ENCODE measurements around the gene LRP1. TPM values are rescaled to one million over a fixed set of nuclear protein-coding genes. Genes with fewer than 3 reads are reported as not detected.

Gene LRP1
- total and polyA plus RNA-seq, 2 of the 13 experiments (the other 11 are each of a cell fraction or from before 2014, with no cell fraction given): 14.7 to 30.8 TPM

DNA sequence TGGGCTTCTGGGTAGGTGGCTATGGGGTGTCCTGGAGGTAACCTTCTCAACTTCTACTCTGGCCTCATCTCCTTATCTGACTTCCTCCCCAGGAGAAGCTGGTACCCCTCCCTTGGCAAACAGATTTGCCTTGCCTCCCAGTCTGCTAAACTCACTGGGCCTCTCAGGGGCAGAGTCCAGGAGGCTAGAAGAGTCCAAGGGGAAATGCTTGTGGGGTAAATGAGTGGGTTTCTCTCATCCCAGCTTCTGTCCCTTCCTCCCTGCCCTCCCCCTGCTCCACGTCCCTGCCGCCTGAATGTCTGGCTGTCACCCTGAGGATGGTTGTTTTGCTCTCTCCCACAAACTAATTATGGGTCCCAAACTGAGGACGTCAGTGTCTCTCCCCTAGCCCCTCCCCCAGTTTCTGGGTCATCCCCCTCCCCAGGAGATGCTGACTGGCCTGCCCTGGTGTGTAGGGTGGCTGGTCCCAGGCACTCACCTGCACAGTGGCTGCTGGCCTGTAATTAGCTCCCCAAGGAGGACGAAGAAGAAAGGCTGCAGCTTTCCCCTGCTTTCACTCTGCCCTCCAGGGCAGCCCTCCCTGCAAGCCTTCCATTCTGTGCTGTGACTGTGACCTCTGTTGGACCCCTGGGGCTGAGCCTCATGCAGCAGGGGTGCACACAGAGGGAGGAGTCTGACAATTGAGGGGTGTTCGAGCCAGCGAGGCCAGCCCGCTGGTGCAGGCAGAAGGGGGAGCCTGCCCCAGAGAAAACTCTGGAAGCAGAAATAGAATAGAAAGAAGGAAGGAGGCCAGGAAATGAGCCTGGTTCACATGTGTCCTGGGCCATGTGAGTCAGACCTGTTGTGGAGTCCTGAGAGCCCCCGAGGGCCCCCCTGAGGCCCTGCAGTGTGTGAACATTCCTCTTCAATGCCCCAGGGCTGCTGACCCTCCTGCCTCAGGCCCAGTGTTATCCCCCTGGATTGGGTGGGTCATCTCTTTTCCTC is 19.0 kb downstream of the LRP1 start, which contains the start of gene LRP1-AS (continued):
- TF ChIP-seq IRF1 (CRISPR knock-in tag; IDR thresholded peaks at IDR 0.05; ENCODE audit: low read depth) (no peak), GLI4 (CRISPR knock-in tag; IDR thresholded peaks at IDR 0.05; ENCODE audit: borderline replicate concordance) (no peak), ERF (CRISPR knock-in tag; IDR thresholded peaks at IDR 0.05) (0 out of 2 replicates have a peak, but pooled peaks have one; percentile 46), RFX3 (CRISPR knock-in tag; IDR thresholded peaks at IDR 0.05) (no peak), STAT6 (CRISPR knock-in tag; IDR thresholded peaks at IDR 0.05; ENCODE audit: borderline replicate concordance) (no peak), ZNF468 (CRISPR knock-in tag; IDR thresholded peaks at IDR 0.05) (no peak), FOXA3 (CRISPR knock-in tag; IDR thresholded peaks at IDR 0.05) (peak; percentile 66), AFF4 (CRISPR knock-in tag; IDR thresholded peaks at IDR 0.05) (no peak), JARID2 (CRISPR knock-in tag; IDR thresholded peaks at IDR 0.05; ENCODE audit: insufficient replicate concordance) (no peak), PRDM4 (CRISPR knock-in tag; IDR thresholded peaks at IDR 0.05; ENCODE audit: borderline replicate concordance) (no peak), ZSCAN12 (CRISPR knock-in tag; IDR thresholded peaks at IDR 0.05) (no peak), ATRX (CRISPR knock-in tag; IDR thresholded peaks at IDR 0.05; ENCODE audit: borderline replicate concordance) (no peak), ZNF850 (CRISPR knock-in tag; conservative IDR thresholded peaks at IDR 0.05) (no peak), THAP11 (CRISPR knock-in tag; IDR thresholded peaks at IDR 0.05) (0 out of 2 replicates have a peak, but pooled peaks have one; percentile 43)
- TF ChIP-seq, protein P1, sequence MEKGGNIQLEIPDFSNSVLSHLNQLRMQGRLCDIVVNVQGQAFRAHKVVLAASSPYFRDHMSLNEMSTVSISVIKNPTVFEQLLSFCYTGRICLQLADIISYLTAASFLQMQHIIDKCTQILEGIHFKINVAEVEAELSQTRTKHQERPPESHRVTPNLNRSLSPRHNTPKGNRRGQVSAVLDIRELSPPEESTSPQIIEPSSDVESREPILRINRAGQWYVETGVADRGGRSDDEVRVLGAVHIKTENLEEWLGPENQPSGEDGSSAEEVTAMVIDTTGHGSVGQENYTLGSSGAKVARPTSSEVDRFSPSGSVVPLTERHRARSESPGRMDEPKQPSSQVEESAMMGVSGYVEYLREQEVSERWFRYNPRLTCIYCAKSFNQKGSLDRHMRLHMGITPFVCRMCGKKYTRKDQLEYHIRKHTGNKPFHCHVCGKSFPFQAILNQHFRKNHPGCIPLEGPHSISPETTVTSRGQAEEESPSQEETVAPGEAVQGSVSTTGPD (CRISPR knock-in tag; IDR thresholded peaks at IDR 0.05): no peak
- TF ChIP-seq, protein P2, sequence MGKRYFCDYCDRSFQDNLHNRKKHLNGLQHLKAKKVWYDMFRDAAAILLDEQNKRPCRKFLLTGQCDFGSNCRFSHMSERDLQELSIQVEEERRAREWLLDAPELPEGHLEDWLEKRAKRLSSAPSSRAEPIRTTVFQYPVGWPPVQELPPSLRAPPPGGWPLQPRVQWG (CRISPR knock-in tag; IDR thresholded peaks at IDR 0.05; ENCODE audit: borderline replicate concordance, low read depth): no peak

All from HepG2 (cell line).